Vagina (tissue), 2 donors: Measurements from ENCODE around the gene FBXL14.

Source experiments
- CTCF ChIP-seq, 3 experiments: fragments of 450-650 bp in 2 of 3; fragments of 200-600 bp in 1 of 3; sonication (generic) in 1 of 3; IDR thresholded peaks; one replicate each; pipeline ENCODE4 v1.5.1; 2017 to 2019; ENCODE audit warnings: antibody characterized with exemption in 3 of 3, mild to moderate bottlenecking in 2 of 3, moderate library complexity in 2 of 3
- POLR2AphosphoS5 ChIP-seq, 2 donors: sonication (generic); formaldehyde crosslinking; IDR thresholded peaks; one replicate each; pipeline ENCODE4 v1.9.0; 2017; ENCODE audit warnings: antibody characterized with exemption in 2 of 2, mild to moderate bottlenecking in 2 of 2, low read depth in 1 of 2; ENCODE audit not compliant: insufficient read depth in 1 of 2

- no peak for TF ChIP-seq CTCF (IDR thresholded peaks at IDR 0.05)
- TF ChIP-seq POLR2AphosphoS5 (IDR thresholded peaks at IDR 0.05; ENCODE audit: insufficient read depth in 1 of 2, low read depth in 1 of 2): no peak
These were observed 11.7 kb downstream of the FBXL14 start for GRCh38 chr12:1582709-1583050.
